Esophagus (tissue), 2 donors: ENCODE data around the gene ZNF559. TPM values are rescaled to one million over a fixed set of nuclear protein-coding genes. Genes with fewer than 3 reads are reported as not detected.

Source experiments
- H3K27ac ChIP-seq, 2 donors: one replicate each; pipeline ENCODE4 v1.5.1; 2013; ENCODE audit warnings: low read depth in 2 of 2, mild to moderate bottlenecking in 2 of 2, inconsistent platforms in 1 of 2, low read length in 1 of 2, moderate library complexity in 1 of 2
- H3K27me3 ChIP-seq, 2 donors: one replicate each; pipeline ENCODE4 v1.6.1; 2013; ENCODE audit warnings: low read length in 2 of 2, control low read depth in 1 of 2, mild to moderate bottlenecking in 1 of 2; ENCODE audit not compliant: insufficient read depth in 2 of 2, control insufficient read depth in 1 of 2
- H3K36me3 ChIP-seq, 2 donors: one replicate each; pipeline ENCODE4 v1.6.1; 2013; ENCODE audit warnings: low read length in 1 of 2; ENCODE audit not compliant: control insufficient read depth in 2 of 2, insufficient read depth in 2 of 2
- H3K4me1 ChIP-seq, 2 donors: one replicate each; pipeline ENCODE4 v1.6.1; 2013; ENCODE audit warnings: low read length in 1 of 2; ENCODE audit not compliant: control insufficient read depth in 2 of 2, insufficient read depth in 2 of 2
- H3K4me3 ChIP-seq, 2 donors: one replicate each; pipeline ENCODE4 v1.5.1; 2013; ENCODE audit warnings: low read length in 2 of 2, mild to moderate bottlenecking in 2 of 2, low read depth in 1 of 2, moderate library complexity in 1 of 2
- H3K9me3 ChIP-seq, 2 donors: one replicate each; pipeline ENCODE4 v1.6.1; 2013; ENCODE audit warnings: mild to moderate bottlenecking in 2 of 2, low read depth in 1 of 2, low read length in 1 of 2, moderate library complexity in 1 of 2; ENCODE audit not compliant: control insufficient read depth in 2 of 2, insufficient read depth in 1 of 2
- WGBS, 2 donors: extraction: QIAGEN DNeasy Blood & Tissue Kit; methylation state at CpG; one replicate each; pipeline ENCODE4 v1.1.7; 2013; 5-methylcytosine and 5-hydroxymethylcytosine counted together
- polyA plus RNA-seq, 2 donors: library from polyadenylated mRNA; stranded (reverse); fragments of 200-250 nt; gene quantifications; one replicate each; pipeline ENCODE4 v1.2.3, GENCODE V29; 2013
- donor health status: healthy with polysubstance abuse.
- donor health status: Bipolar disorder and iron deficiency.

The ZNF559 gene
- polyA plus RNA-seq, 2 donors = 3.7 to 9.9 TPM

- no peaks in the 10 kb centered on the region for H3K36me3 ChIP-seq
- H3K27ac ChIP-seq = no peak overlapping the region
- no peaks in the 10 kb centered on the region for H3K27me3 ChIP-seq
- no peaks in the 10 kb centered on the region for H3K4me1 ChIP-seq
- no peak overlapping the region for H3K4me3 ChIP-seq
- H3K9me3 ChIP-seq = peaks cover 6 to 22% of the 10 kb centered on the region in 2 donors
- WGBS, 2 donors = 97 to 99% methylated on average over 22 of the region's 22 CpGs
These were observed 24.7 kb downstream of the ZNF559 start for GRCh38 chr19:9348671-9349070.

- no peaks in the 10 kb centered on the region for H3K36me3 ChIP-seq
- H3K27me3 ChIP-seq = no peaks in the 10 kb centered on the region
- no peak overlapping the region for H3K27ac ChIP-seq
- peaks cover 9 to 24% of the 10 kb centered on the region in 2 donors for H3K9me3 ChIP-seq
- 97 to 98% methylated on average over 2 of the region's 2 CpGs for WGBS, 2 donors
- no peaks in the 10 kb centered on the region for H3K4me1 ChIP-seq
- no peak overlapping the region for H3K4me3 ChIP-seq
These were observed 28.5 kb downstream of the ZNF559 start for GRCh38 chr19:9352505-9352904.

GRCh38 chr19:9353011-9353410, 29.0 kb downstream of the ZNF559 start:
- no peaks in the 10 kb centered on the region for H3K36me3 ChIP-seq

GRCh38 chr19:9354651-9355050, 30.7 kb downstream of the ZNF559 start:
- 91 to 98% methylated on average over 2 of the region's 2 CpGs for WGBS, 2 donors
- Histone ChIP-seq H3K4me1 (no peaks in the 10 kb centered on the region), H3K4me3 (no peak overlapping the region), H3K27me3 (no peaks in the 10 kb centered on the region), H3K27ac (no peak overlapping the region), H3K9me3 (peaks cover 6 to 22% of the 10 kb centered on the region in 2 donors), H3K36me3 (no peaks in the 10 kb centered on the region)

More at GRCh38 chr19:9353011-9353410, 29.0 kb downstream of the ZNF559 start:
- H3K9me3 ChIP-seq = peaks cover 9 to 24% of the 10 kb centered on the region in 2 donors
- no peak overlapping the region for H3K4me3 ChIP-seq
- no peaks in the 10 kb centered on the region for H3K27me3 ChIP-seq
- no peak overlapping the region for H3K27ac ChIP-seq
- no peaks in the 10 kb centered on the region for H3K4me1 ChIP-seq

GRCh38 chr19:9362905-9363304, 38.9 kb downstream of the ZNF559 start, which contains the start of gene ZNF177:
TSS of gene ZNF177 (plus strand) at chr19:9363013. CDS start at chr19:9378312, 15,299 bp downstream.
- 5 to 6% methylated on average over 21 to 28 of the region's 28 CpGs for WGBS, 2 donors
- Histone ChIP-seq H3K4me3 (no peak within 1 kb of the TSS), H3K27me3 (no peaks in the 10 kb centered on the region), H3K9me3 (peaks cover 11 to 24% of the 10 kb centered on the region in 2 donors), H3K36me3 (no peaks in the 10 kb centered on the region), H3K27ac (no peak within 1 kb of the TSS), H3K4me1 (peaks cover 0 to 4% of the 10 kb centered on the region in 2 donors)

- Histone ChIP-seq H3K27me3 (no peaks in the 10 kb centered on the region), H3K4me1 (no peaks in the 10 kb centered on the region), H3K9me3 (peaks cover 0 to 5% of the 10 kb centered on the region in 2 donors), H3K27ac (no peak overlapping the region), H3K36me3 (no peaks in the 10 kb centered on the region), H3K4me3 (no peak overlapping the region)
- WGBS, 2 donors = 89 to 90% methylated on average over 6 of the region's 6 CpGs
These were observed 47.0 kb downstream of the ZNF559 start for GRCh38 chr19:9370738-9371619.

- H3K27me3 ChIP-seq = no peaks in the 10 kb centered on the region
- H3K9me3 ChIP-seq = peaks cover 28 to 47% of the 10 kb centered on the region in 2 donors
- WGBS, 2 donors = 79% methylated on average over 4 of the region's 4 CpGs
- no peaks in the 10 kb centered on the region for H3K4me1 ChIP-seq
- H3K4me3 ChIP-seq = no peak overlapping the region
- no peak overlapping the region for H3K27ac ChIP-seq
- H3K36me3 ChIP-seq = peaks cover 25 to 34% of the 10 kb centered on the region in 2 donors
These were observed 57.4 kb downstream of the ZNF559 start for GRCh38 chr19:9381361-9381785.

Other genes with a start within 250 kb of the ZNF559 start
- not detected for gene OR1M1, start 237.1 kb upstream of the ZNF559 start, polyA plus RNA-seq
- gene OR7G2, start 216.7 kb upstream of the ZNF559 start, polyA plus RNA-seq = not detected
- not detected for gene OR7G1, start 208.4 kb upstream of the ZNF559 start, polyA plus RNA-seq
- gene OR7G3, start 197.2 kb upstream of the ZNF559 start, polyA plus RNA-seq = not detected
- gene ZNF317, start 183.8 kb upstream of the ZNF559 start, polyA plus RNA-seq = 10 to 100 TPM; 11.0 to 21.7 TPM
- under 1 TPM in 1 of 2 donors, not detected in 1; 0.01 TPM for gene OR7D2, start 145.2 kb upstream of the ZNF559 start, polyA plus RNA-seq
- not detected for gene OR7D4, start 104.6 kb upstream of the ZNF559 start, polyA plus RNA-seq
- not detected for gene OR7E24, start 73.2 kb upstream of the ZNF559 start, polyA plus RNA-seq
- gene ZNF699, start 14.3 kb upstream of the ZNF559 start, polyA plus RNA-seq = 1 to 10 TPM in 1 of 2 donors, under 1 TPM in 1; 0.57 to 1.1 TPM
- under 1 TPM; 0.42 to 0.84 TPM for gene ZNF177, start 38.8 kb downstream of the ZNF559 start, polyA plus RNA-seq
- 10 to 100 TPM; 15.5 to 22.7 TPM for gene ZNF266, start 111.4 kb downstream of the ZNF559 start, polyA plus RNA-seq
- under 1 TPM in 1 of 2 donors, not detected in 1; 0.05 TPM for gene ZNF560, start 174.4 kb downstream of the ZNF559 start, polyA plus RNA-seq
- gene ZNF426, start 214.5 kb downstream of the ZNF559 start, polyA plus RNA-seq = 10 to 100 TPM; 13.2 to 17.5 TPM